Measurements from ENCODE around the gene TOPBP1. TPM values are rescaled to one million over a fixed set of nuclear protein-coding genes. Genes with fewer than 3 reads are reported as not detected.

Gene TOPBP1
- total and polyA plus RNA-seq, 2 of the 8 experiments (the other 6 are each of a cell fraction or from before 2014, with no cell fraction given): 19.7 to 35.9 TPM

- TF ChIP-seq CHD7 (IDR thresholded peaks at IDR 0.05; ENCODE audit: insufficient replicate concordance, low read length): no peak
- no peak for TF ChIP-seq POU5F1 (IDR thresholded peaks at IDR 0.05; ENCODE audit: low read depth, low read length)
- TF ChIP-seq SUZ12 (IDR thresholded peaks at IDR 0.05; ENCODE audit: low read length): no peak
- TF ChIP-seq, protein P1, sequence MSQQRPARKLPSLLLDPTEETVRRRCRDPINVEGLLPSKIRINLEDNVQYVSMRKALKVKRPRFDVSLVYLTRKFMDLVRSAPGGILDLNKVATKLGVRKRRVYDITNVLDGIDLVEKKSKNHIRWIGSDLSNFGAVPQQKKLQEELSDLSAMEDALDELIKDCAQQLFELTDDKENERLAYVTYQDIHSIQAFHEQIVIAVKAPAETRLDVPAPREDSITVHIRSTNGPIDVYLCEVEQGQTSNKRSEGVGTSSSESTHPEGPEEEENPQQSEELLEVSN (IDR thresholded peaks at IDR 0.05): no peak
- no peak for TF ChIP-seq SIRT6 (IDR thresholded peaks at IDR 0.05; ENCODE audit: low read length)
- TF ChIP-seq PHF8 (conservative IDR thresholded peaks at IDR 0.05; ENCODE audit: low read depth, low read length): no peak
- TF ChIP-seq POLR2A (IDR thresholded peaks at IDR 0.05; ENCODE audit: control extremely low read depth in 1 of 2, low read depth in 2 of 2, low read length in 2 of 2): no peak
- TF ChIP-seq HDAC2 (IDR thresholded peaks at IDR 0.05; ENCODE audit: borderline replicate concordance in 1 of 2, low read depth in 2 of 2, low read length in 2 of 2): no peak
- no peak for TF ChIP-seq KDM1A (IDR thresholded peaks at IDR 0.05; ENCODE audit: borderline replicate concordance, low read length)
- TF ChIP-seq ASH2L (IDR thresholded peaks at IDR 0.05; ENCODE audit: low read length): no peak
- TF ChIP-seq, protein P2, sequence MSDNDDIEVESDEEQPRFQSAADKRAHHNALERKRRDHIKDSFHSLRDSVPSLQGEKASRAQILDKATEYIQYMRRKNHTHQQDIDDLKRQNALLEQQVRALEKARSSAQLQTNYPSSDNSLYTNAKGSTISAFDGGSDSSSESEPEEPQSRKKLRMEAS (IDR thresholded peaks at IDR 0.05): no peak
- TF ChIP-seq JUN (IDR thresholded peaks at IDR 0.05; ENCODE audit: low read depth, low read length): no peak
Measured at GRCh38 chr3:133659806-133660205, 1.9 kb downstream of the TOPBP1 start (continued).

All from H1 (cell line).